ENCODE data around the gene SERPINA12.

Gene SERPINA12

DNA sequence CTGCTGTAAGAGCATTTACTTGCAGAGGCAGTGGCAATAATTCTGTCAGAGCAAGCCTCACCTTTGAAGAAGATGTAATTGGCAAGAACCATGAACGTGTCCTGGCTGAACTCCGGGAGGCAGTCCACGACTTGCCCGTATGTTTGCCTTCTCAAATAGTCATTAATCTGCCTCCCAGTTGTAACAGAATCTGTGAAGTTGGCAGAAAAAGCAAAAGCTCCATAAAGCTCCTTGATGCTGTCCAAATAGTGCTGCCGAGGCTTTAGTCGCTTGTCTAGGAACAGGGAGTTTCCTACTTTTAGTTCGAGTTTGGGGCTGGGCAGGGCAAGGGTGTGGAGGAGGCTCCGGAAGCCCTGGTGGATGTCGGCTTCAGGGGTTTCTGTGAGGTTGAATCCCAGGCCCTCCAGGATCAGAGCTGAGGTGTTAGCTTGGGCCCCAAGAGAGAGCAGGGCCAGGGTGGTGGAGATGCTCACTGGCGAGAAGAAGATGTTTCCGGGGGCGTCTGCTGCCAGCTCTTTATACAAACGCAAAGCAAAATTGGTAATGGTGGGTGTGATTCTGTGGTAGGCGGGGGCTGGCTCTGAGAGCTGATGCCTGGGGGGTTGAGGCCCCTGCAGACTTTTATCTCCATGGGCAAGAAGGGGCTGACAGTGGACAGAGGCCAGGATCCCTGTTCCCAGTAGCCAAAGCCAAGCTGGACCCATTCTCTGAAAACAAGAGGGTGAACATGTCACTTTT is 61.0 kb downstream of the SERPINA12 start:
- H3K4me1 Mint-ChIP-seq = peaks cover 12% of the 10 kb centered on the region
- H3K27me3 Mint-ChIP-seq (ENCODE audit: low read depth, poor library complexity) = peaks cover 24% of the 10 kb centered on the region

DNA sequence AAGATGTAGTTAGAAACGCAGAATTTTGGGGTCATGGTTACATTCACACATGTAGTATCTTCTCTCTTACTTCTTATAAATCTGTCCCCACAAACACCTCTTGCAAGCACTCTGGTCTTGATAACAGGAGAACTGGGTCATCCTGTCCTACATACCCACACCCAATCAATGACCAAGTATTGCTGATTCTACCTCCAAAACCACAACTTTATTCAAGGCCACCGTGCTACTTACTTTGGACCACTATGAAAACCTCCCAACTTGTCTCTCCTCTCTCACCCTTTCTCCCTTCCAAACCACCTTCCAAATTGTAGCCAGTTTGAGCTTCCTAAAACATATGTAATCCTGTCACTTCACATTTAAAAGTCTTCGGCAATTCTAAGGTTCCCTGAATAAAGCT is 62.1 kb downstream of the SERPINA12 start:
- TF ChIP-seq, protein P1, sequence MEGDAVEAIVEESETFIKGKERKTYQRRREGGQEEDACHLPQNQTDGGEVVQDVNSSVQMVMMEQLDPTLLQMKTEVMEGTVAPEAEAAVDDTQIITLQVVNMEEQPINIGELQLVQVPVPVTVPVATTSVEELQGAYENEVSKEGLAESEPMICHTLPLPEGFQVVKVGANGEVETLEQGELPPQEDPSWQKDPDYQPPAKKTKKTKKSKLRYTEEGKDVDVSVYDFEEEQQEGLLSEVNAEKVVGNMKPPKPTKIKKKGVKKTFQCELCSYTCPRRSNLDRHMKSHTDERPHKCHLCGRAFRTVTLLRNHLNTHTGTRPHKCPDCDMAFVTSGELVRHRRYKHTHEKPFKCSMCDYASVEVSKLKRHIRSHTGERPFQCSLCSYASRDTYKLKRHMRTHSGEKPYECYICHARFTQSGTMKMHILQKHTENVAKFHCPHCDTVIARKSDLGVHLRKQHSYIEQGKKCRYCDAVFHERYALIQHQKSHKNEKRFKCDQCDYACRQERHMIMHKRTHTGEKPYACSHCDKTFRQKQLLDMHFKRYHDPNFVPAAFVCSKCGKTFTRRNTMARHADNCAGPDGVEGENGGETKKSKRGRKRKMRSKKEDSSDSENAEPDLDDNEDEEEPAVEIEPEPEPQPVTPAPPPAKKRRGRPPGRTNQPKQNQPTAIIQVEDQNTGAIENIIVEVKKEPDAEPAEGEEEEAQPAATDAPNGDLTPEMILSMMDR (IDR thresholded peaks at IDR 0.05) = no peak
- DNase-seq = no peak
- Mint-ChIP-seq H3K4me3 (no peak overlapping the region), H3K4me1 (peaks cover 12% of the 10 kb centered on the region), H3K9me3 (peaks cover under 1% of the 10 kb centered on the region), H3K27ac (no peak overlapping the region), H3K36me3 (ENCODE audit: low read depth) (no peaks in the 10 kb centered on the region), H3K27me3 (ENCODE audit: low read depth, poor library complexity) (peaks cover 21% of the 10 kb centered on the region)

More for the DNA sequence above, 61.0 kb downstream of the SERPINA12 start:
- H3K36me3 Mint-ChIP-seq (ENCODE audit: low read depth) = no peaks in the 10 kb centered on the region
- TF ChIP-seq, protein P1 (IDR thresholded peaks at IDR 0.05) = no peak
- no peak overlapping the region for H3K4me3 Mint-ChIP-seq
- DNase-seq = no peak
- peak overlapping the region; percentile 40 for H3K27ac Mint-ChIP-seq
- H3K9me3 Mint-ChIP-seq = peaks cover 4% of the 10 kb centered on the region

DNA sequence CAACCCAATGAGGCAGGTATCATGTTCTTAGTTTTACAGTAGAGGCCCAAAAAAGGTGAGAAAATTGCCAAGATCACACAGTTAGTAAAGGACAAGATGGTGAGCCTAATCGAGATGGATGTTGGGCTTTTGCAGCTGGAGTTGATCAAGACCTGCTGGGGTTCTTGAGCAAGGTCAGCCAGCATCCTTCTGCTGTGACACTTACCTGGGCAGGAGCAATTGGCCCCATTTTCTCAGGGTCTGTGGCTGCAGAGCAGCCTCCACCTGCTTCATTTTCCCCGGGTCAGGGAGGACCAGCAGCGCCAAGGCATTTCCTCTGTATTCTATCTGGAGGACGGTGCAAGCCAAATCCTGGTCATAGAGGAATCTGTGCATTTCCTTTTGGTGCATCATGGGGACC is 63.1 kb downstream of the SERPINA12 start:
- H3K9me3 Mint-ChIP-seq = no peaks in the 10 kb centered on the region
- no peak for DNase-seq

DNA sequence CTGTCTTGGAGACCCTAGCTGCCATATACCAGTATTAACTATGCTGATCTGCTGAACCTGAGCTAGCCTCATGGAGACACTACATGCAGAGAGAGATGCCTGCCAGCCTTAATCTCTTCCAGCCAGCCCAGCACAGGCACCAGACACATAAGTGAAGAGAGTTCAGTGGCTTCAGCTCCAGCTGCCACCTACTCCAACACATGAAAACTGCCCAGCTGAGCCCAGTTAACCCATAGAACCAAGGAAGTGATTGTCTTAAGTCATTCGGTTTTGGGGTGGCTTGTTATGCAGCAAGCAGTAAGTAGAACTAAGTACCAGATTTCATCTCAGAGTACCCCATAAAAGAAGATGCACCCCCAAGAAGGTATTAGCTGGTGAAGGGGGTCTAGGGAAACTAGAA is 64.3 kb downstream of the SERPINA12 start:
- Mint-ChIP-seq H3K27ac (no peak overlapping the region), H3K36me3 (ENCODE audit: low read depth) (no peaks in the 10 kb centered on the region), H3K4me1 (peaks cover 12% of the 10 kb centered on the region), H3K4me3 (no peak overlapping the region), H3K27me3 (ENCODE audit: low read depth, poor library complexity) (peaks cover 11% of the 10 kb centered on the region), H3K9me3 (no peaks in the 10 kb centered on the region)
- no peak for DNase-seq
- TF ChIP-seq, protein P1 (IDR thresholded peaks at IDR 0.05) = no peak

More for the DNA sequence above, 63.1 kb downstream of the SERPINA12 start:
- H3K4me3 Mint-ChIP-seq = no peak overlapping the region
- no peak overlapping the region for H3K27ac Mint-ChIP-seq
- H3K27me3 Mint-ChIP-seq (ENCODE audit: low read depth, poor library complexity) = peaks cover 13% of the 10 kb centered on the region
- no peaks in the 10 kb centered on the region for H3K36me3 Mint-ChIP-seq (ENCODE audit: low read depth)
- TF ChIP-seq, protein P1 (IDR thresholded peaks at IDR 0.05) = no peak
- peaks cover 12% of the 10 kb centered on the region for H3K4me1 Mint-ChIP-seq

DNA sequence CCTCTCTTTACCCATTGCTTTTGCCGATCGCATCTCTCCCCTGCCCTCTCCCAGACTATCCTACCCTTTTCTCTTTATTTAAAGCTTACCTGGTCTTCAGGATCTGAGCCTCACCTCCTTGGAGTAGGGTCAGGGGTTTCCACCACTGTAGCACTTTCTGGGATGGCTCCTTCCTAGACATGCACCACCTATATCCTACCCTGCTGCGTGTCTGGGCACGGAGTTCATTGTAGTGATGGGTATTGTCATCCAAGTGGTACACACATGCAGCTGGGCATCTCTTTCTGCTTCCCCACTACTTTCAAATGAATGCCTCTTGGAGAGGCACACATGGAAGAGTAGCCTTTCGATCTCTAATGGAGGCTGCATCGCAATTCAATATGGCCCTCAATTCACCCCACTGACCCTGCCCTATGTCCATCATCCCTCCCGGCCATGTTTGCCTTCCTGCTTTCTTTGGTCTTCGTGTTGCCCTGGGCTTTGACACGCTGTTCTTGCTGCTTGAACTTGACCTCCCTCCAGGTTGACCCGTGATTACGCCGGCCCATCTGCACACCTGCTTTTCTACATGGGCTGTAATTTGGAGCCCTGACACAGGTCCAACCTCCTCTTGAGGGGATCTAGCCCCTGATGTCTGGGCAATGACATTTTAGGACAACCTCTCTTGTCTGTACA is 67.6 kb downstream of the SERPINA12 start:
- no peaks in the 10 kb centered on the region for H3K9me3 Mint-ChIP-seq
- no peak for DNase-seq
- peaks cover 14% of the 10 kb centered on the region for H3K27me3 Mint-ChIP-seq (ENCODE audit: low read depth, poor library complexity)
- no peaks in the 10 kb centered on the region for H3K4me1 Mint-ChIP-seq
- H3K27ac Mint-ChIP-seq = no peak overlapping the region
- H3K36me3 Mint-ChIP-seq (ENCODE audit: low read depth) = no peaks in the 10 kb centered on the region
- H3K4me3 Mint-ChIP-seq = no peak overlapping the region
- TF ChIP-seq, protein P1 (IDR thresholded peaks at IDR 0.05) = no peak
